Cardiac fibroblast (primary cell): Measurements from ENCODE around the gene MRTFB.
A peak's percentile ranks its signal among the peaks of the same experiment; 100 is the strongest.

Experiments
- DNase-seq, 2 donors: peaks; one replicate each; pipeline versions ENCODE4 v3.0.0 to v3.0.0-alpha.2; 2010; ENCODE audit warnings: low read depth in 2 of 2
- H3K4me3 ChIP-seq, 2 donors: replicated peaks in 1 of 2; 1 replicate in 1 of 2; 2 replicates in 1 of 2; pipeline ENCODE4 v1.5.1; 2011; ENCODE audit warnings: low read depth in 2 of 2, low read length in 2 of 2, mild to moderate bottlenecking in 2 of 2, moderate library complexity in 1 of 2
- TF ChIP-seq, protein P1 (sequence below): IDR thresholded peaks from one replicate; pipeline ENCODE4 v1.5.1; 2011; ENCODE audit warnings: low read depth, mild to moderate bottlenecking, low read length, inconsistent platforms

The MRTFB gene

DNA sequence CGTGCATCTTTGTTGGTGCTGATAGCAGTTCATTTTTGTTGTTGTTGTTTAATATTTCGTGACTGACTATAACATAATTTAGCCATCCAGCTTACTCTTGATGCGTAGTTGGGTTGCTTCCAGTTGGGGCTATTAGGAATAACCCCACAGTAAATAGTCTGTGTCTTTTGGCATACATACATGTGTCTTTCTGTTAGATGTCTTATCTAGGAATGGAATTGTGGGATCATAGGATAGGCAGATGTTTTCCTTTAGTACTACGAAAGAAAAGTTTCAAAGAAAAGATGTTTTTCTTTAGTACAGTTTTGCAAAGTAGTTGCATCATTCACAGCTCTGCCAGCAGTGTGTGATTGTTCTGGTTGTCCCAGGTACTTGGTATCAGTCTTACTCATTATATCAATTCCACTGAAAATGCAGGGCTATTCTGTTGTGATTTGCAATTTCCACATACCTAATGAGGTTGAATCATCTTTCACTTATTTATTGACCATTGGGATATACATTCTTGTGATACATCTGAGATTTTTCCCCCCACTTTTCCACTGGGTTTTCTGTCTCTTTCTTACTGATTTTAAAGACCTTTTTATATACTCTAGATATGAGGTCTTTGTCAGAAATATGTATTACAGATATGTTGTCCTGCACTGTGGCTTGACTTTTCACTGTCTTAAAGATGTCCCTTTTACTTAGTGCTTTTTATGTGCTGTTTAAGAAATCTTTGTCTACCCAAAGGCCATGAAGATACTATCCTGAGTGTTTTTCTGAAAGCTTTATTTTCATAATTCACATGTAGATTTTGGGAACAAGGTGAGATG is 173.3 kb downstream of the MRTFB start:
- no peak overlapping the region for H3K4me3 ChIP-seq
- TF ChIP-seq, protein P1, sequence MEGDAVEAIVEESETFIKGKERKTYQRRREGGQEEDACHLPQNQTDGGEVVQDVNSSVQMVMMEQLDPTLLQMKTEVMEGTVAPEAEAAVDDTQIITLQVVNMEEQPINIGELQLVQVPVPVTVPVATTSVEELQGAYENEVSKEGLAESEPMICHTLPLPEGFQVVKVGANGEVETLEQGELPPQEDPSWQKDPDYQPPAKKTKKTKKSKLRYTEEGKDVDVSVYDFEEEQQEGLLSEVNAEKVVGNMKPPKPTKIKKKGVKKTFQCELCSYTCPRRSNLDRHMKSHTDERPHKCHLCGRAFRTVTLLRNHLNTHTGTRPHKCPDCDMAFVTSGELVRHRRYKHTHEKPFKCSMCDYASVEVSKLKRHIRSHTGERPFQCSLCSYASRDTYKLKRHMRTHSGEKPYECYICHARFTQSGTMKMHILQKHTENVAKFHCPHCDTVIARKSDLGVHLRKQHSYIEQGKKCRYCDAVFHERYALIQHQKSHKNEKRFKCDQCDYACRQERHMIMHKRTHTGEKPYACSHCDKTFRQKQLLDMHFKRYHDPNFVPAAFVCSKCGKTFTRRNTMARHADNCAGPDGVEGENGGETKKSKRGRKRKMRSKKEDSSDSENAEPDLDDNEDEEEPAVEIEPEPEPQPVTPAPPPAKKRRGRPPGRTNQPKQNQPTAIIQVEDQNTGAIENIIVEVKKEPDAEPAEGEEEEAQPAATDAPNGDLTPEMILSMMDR: no peak
- DNase-seq: peak; percentile 12 to 27

DNA sequence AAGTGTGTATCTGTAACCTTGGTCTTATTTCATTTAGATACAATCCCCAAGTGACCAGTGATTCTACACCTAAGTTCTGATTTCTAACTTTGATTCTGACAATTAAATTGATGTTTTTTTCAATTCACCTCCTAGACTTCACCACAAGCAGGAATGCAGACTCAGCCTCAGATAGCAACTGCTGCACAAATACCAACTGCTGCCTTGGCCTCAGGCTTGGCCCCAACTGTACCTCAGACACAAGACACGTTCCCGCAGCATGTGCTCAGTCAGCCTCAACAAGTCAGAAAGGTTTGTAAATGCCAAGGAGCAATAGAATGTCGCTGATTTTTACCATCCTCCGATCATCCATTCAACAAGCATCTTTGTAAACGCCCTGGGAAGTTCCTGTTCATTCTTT is 177.7 kb downstream of the MRTFB start:
- DNase-seq: no peak
- H3K4me3 ChIP-seq: no peak overlapping the region
- TF ChIP-seq, protein P1: no peak

DNA sequence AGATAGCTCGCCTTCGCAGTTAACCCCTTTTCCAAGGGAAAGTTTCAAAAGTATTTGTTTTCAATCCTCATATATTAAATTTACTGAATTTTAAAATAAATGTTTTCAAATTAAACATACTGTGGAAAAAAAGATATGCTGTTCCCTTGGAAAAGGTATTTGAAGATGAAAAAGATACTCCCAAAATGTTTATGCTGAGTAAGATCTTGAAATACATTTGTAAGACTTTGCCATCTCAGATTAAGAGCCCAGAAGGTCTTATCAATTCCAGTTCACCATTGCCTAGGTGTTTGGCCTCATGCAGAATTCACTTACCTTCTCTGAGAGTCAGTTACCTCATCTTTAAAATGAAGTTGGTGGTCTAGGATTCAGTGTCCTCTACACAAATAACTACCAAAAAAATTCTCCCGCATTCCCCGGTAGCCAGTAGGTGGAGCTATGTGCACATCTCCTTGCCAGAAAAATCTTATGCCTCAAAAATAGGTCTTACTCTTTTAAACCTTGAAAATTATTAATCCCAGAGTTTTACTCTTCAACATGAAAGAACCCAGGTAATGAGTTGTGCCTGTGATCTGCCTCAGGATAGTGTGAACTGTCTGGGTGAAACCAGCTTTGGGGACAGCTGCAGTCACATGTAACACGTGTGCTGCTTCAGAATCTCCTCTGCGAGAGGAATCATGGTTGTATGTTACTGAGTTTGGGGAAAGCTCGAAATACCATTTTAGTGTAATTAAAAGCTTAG is 178.3 kb downstream of the MRTFB start:
- TF ChIP-seq, protein P1: peak; percentile 82
- peak; percentile 61 to 64 for DNase-seq
- no peak overlapping the region for H3K4me3 ChIP-seq

DNA sequence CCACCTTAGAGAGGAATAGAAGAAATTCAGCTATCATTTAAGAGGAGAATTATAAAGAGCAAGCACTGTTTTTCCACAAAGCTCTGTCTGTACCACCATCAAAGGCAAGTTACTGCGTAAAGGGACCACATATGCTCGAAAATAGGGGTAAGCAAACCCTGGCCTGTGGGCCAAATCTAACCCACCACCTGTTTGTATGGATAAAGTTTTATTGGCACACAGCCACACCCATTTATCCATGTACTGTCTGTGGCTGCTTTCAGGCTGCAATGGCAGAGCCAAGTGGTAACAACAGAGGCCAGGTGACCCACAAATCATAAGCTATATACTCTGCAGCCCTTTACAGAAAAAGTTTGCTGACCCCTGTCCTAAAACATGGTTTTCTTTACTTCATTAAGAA is 180.3 kb downstream of the MRTFB start:
- DNase-seq: no peak

DNA sequence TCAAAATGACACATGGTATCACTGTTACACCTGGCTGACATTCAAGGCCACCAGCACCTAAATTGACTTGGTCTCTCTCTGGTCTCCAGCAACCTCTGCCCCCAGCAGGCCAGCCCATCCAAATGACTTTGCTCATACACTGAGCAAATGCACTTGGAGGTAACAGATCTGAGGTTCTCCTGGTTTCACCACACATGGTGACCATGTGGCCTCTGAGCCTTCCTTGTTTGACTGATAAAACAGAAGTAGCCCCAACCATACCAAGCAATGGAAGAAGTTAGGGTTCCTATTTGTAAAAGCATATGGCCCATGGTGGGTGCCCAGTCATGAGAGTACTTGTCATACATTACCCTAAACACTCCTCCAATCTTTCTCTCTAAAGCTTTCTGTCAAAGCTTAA is 181.7 kb downstream of the MRTFB start:
- DNase-seq: no peak
- no peak overlapping the region for H3K4me3 ChIP-seq
- TF ChIP-seq, protein P1: no peak

More for the DNA sequence above, 180.3 kb downstream of the MRTFB start:
- TF ChIP-seq, protein P1: no peak
- no peak overlapping the region for H3K4me3 ChIP-seq

DNA sequence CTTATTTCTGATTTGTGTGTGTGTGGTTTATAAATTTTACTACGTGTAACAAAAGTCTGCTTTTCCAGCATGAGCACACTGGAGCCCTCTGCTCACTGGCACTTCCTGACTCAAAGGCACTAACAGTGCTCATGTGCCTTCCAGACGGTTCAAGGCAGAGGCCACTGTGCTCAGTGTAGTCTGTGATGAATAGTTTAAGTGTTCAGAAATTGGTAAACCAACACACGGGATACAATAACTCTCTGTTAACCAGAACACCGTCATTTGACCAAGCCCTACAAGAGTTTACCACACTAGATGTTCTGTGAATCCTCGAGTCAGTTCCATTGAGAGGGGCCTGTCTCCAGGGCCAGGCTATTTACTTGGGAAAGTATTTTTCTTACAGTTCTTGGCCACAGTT is 191.9 kb downstream of the MRTFB start:
- no peak for DNase-seq
- H3K4me3 ChIP-seq: no peak overlapping the region
- TF ChIP-seq, protein P1: no peak
